ENCODE measurements around the gene SPEM2. TPM values are rescaled to one million over a fixed set of nuclear protein-coding genes. Genes with fewer than 3 reads are reported as not detected.

Gene SPEM2
- total RNA-seq, 1 donor from 2014 or later, result 0.15 TPM

GRCh38 chr17:7410634-7411426 is 14.6 kb upstream of the SPEM2 start:
- DNase-seq (ENCODE audit: low spot score), result no peak
- H3K4me3 Mint-ChIP-seq (ENCODE audit: unreplicated experiment), result no peak overlapping the region
- TF ChIP-seq, protein P1, sequence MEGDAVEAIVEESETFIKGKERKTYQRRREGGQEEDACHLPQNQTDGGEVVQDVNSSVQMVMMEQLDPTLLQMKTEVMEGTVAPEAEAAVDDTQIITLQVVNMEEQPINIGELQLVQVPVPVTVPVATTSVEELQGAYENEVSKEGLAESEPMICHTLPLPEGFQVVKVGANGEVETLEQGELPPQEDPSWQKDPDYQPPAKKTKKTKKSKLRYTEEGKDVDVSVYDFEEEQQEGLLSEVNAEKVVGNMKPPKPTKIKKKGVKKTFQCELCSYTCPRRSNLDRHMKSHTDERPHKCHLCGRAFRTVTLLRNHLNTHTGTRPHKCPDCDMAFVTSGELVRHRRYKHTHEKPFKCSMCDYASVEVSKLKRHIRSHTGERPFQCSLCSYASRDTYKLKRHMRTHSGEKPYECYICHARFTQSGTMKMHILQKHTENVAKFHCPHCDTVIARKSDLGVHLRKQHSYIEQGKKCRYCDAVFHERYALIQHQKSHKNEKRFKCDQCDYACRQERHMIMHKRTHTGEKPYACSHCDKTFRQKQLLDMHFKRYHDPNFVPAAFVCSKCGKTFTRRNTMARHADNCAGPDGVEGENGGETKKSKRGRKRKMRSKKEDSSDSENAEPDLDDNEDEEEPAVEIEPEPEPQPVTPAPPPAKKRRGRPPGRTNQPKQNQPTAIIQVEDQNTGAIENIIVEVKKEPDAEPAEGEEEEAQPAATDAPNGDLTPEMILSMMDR (IDR thresholded peaks at IDR 0.05; ENCODE audit: unreplicated experiment), result no peak
- H3K36me3 Mint-ChIP-seq (ENCODE audit: low read depth, unreplicated experiment), result peaks cover 24% of the 10 kb centered on the region
- H3K9me3 Mint-ChIP-seq (ENCODE audit: unreplicated experiment), result no peaks in the 10 kb centered on the region
- no peak overlapping the region for H3K27ac Mint-ChIP-seq (ENCODE audit: unreplicated experiment)
- H3K4me1 Mint-ChIP-seq (ENCODE audit: unreplicated experiment), result peaks cover 25% of the 10 kb centered on the region
- peaks cover 11% of the 10 kb centered on the region for H3K27me3 Mint-ChIP-seq (ENCODE audit: unreplicated experiment)

- Mint-ChIP-seq H3K27ac (ENCODE audit: unreplicated experiment) (no peak overlapping the region), H3K36me3 (ENCODE audit: low read depth, unreplicated experiment) (peaks cover 29% of the 10 kb centered on the region), H3K4me3 (ENCODE audit: unreplicated experiment) (no peak overlapping the region), H3K4me1 (ENCODE audit: unreplicated experiment) (peaks cover 22% of the 10 kb centered on the region), H3K9me3 (ENCODE audit: unreplicated experiment) (no peaks in the 10 kb centered on the region), H3K27me3 (ENCODE audit: unreplicated experiment) (peaks cover 8% of the 10 kb centered on the region)
- DNase-seq (ENCODE audit: low spot score), result no peak
- TF ChIP-seq, protein P1 (IDR thresholded peaks at IDR 0.05; ENCODE audit: unreplicated experiment), result no peak
Observed at GRCh38 chr17:7411427-7411750, 14.0 kb upstream of the SPEM2 start.

GRCh38 chr17:7413346-7413985 is 11.9 kb upstream of the SPEM2 start:
- DNase-seq (ENCODE audit: low spot score), result no peak

DNA sequence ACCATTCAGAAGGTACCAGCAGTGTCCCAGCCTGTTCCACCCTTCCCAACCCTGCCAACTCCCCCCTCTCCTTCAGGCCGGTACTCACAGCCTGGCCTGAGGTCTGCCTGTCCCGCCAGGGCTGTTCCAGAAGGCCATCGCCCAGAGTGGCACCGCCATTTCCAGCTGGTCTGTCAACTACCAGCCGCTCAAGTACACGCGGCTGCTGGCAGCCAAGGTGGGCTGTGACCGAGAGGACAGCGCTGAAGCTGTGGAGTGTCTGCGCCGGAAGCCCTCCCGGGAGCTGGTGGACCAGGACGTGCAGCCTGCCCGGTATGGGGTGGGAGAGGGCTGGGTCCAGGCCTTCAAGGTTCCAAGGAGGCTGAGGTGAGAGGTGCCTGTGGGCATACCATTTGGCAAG is 10.6 kb upstream of the SPEM2 start:
- no peaks in the 10 kb centered on the region for H3K9me3 Mint-ChIP-seq (ENCODE audit: unreplicated experiment)
- H3K27ac Mint-ChIP-seq (ENCODE audit: unreplicated experiment), result no peak overlapping the region
- H3K4me1 Mint-ChIP-seq (ENCODE audit: unreplicated experiment), result peaks cover 22% of the 10 kb centered on the region

More at GRCh38 chr17:7413346-7413985, 11.9 kb upstream of the SPEM2 start:
- TF ChIP-seq, protein P1 (IDR thresholded peaks at IDR 0.05; ENCODE audit: unreplicated experiment), result no peak
- H3K27ac Mint-ChIP-seq (ENCODE audit: unreplicated experiment), result no peak overlapping the region
- H3K9me3 Mint-ChIP-seq (ENCODE audit: unreplicated experiment), result no peaks in the 10 kb centered on the region
- peak overlapping the region; percentile 72 for H3K4me3 Mint-ChIP-seq (ENCODE audit: unreplicated experiment)
- H3K27me3 Mint-ChIP-seq (ENCODE audit: unreplicated experiment), result peaks cover 12% of the 10 kb centered on the region
- peaks cover 37% of the 10 kb centered on the region for H3K36me3 Mint-ChIP-seq (ENCODE audit: low read depth, unreplicated experiment)
- H3K4me1 Mint-ChIP-seq (ENCODE audit: unreplicated experiment), result peaks cover 18% of the 10 kb centered on the region

More for the DNA sequence above, 10.6 kb upstream of the SPEM2 start:
- Mint-ChIP-seq H3K4me3 (ENCODE audit: unreplicated experiment) (no peak overlapping the region), H3K36me3 (ENCODE audit: low read depth, unreplicated experiment) (peaks cover 27% of the 10 kb centered on the region), H3K27me3 (ENCODE audit: unreplicated experiment) (peaks cover 9% of the 10 kb centered on the region)
- no peak for DNase-seq (ENCODE audit: low spot score)
- TF ChIP-seq, protein P1 (IDR thresholded peaks at IDR 0.05; ENCODE audit: unreplicated experiment), result no peak

Measured in endothelial cell (in vitro differentiated cells).